SK-N-MC (cell line): ENCODE results near the gene HLCS.

ENCODE experiments used
- EZH2 ChIP-seq: fragments of 200-600 bp; sonication (generic); IDR thresholded peaks from one replicate; pipeline ENCODE4 v1.6.1; 2017; ENCODE audit warnings: antibody characterized with exemption
- FOXP2 ChIP-seq: optimal IDR thresholded peaks from 2 replicates; pipeline ENCODE3; 2011; ENCODE audit warnings: mild to moderate bottlenecking, moderate library complexity; ENCODE audit not compliant: insufficient read depth; ENCODE audit errors: extremely low read length, control extremely low read depth
- POLR2AphosphoS5 ChIP-seq: IDR thresholded peaks from 2 replicates; pipeline ENCODE4 v1.6.1; 2012; ENCODE audit warnings: mild to moderate bottlenecking, low read depth, low read length, borderline replicate concordance

- TF ChIP-seq EZH2 (no peak), POLR2AphosphoS5 (no peak), FOXP2 (no peak)
Observed at GRCh38 chr21:36962098-36962780, 4.2 kb downstream of the HLCS start.
